IMR-90 (cell line): ENCODE data around the gene MPV17. TPM values are rescaled to one million over a fixed set of nuclear protein-coding genes. Genes with fewer than 3 reads are reported as not detected.

Experiments
- ATAC-seq: fragments of 200-7000 bp; cut with Tn5 transposase; 2 replicates; pipeline ENCODE4 v1.9.1; 2020; ENCODE audit warnings: low read depth, mild to moderate bottlenecking, moderate library complexity
- BruUV-seq: library from RNA; stranded (reverse); fragments of 400-500 nt; replicated peaks from 2 replicates; lab custom pipeline; 2021; lab: Mats Ljungman, UMichigan
- CTCF ChIA-PET: fragments of 300-600 bp; formaldehyde crosslinking; extraction: SDS; loops from one replicate; lab custom pipeline; 2021; ENCODE audit warnings: antibody characterized with exemption; lab: Yijun Ruan, JAX
- POLR2A ChIA-PET: fragments of 300-600 bp; sonication (Branson Sonifier 250); formaldehyde crosslinking; loops from one replicate; lab custom pipeline; 2022; ENCODE audit warnings: antibody characterized with exemption; ENCODE audit not compliant: unreplicated experiment; lab: Charles Lee
- DNase-seq: peaks from one replicate; pipeline ENCODE4 v3.0.0; 2013
- H2AFZ ChIP-seq: replicated peaks from 2 replicates; pipeline ENCODE3; 2013; ENCODE audit warnings: low read length, mild to moderate bottlenecking; ENCODE audit not compliant: poor library complexity
- H2AK5ac ChIP-seq: 2 replicates; pipeline ENCODE4 v1.6.1; 2013; ENCODE audit warnings: low read depth, low read length, inconsistent platforms
- H2AK9ac ChIP-seq: replicated peaks from 2 replicates; pipeline ENCODE3; 2013; ENCODE audit warnings: mild to moderate bottlenecking, low read depth, low read length, moderate library complexity; ENCODE audit not compliant: poor library complexity
- H2BK120ac ChIP-seq: 2 replicates; pipeline ENCODE4 v1.6.1; 2013; ENCODE audit warnings: low read depth, low read length, inconsistent platforms
- H2BK15ac ChIP-seq: 3 replicates; pipeline ENCODE4 v1.6.1; 2013; ENCODE audit warnings: low read depth, low read length, inconsistent platforms
- H2BK20ac ChIP-seq: 2 replicates; pipeline ENCODE4 v1.6.1; 2013; ENCODE audit warnings: low read depth, mild to moderate bottlenecking, inconsistent platforms, low read length, moderate library complexity
- H2BK5ac ChIP-seq: 2 replicates; pipeline ENCODE4 v1.6.1; 2013; ENCODE audit warnings: mild to moderate bottlenecking, low read depth, low read length, inconsistent platforms; ENCODE audit not compliant: poor library complexity, severe bottlenecking
- H3K14ac ChIP-seq: replicated peaks from 2 replicates; pipeline ENCODE4 v1.6.1; 2013; ENCODE audit warnings: low read depth, low read length, inconsistent platforms
- H3K18ac ChIP-seq: 2 replicates; pipeline ENCODE4 v1.6.1; 2013; ENCODE audit warnings: low read depth, low read length, control low read depth
- H3K23ac ChIP-seq: 2 replicates; pipeline ENCODE4 v1.6.1; 2013; ENCODE audit warnings: low read depth, low read length, inconsistent platforms
- H3K27ac ChIP-seq: 2 replicates; pipeline ENCODE4 v1.5.1; 2013; ENCODE audit warnings: mild to moderate bottlenecking, control low read depth, low read length; ENCODE audit not compliant: insufficient read depth
- H3K27me3 ChIP-seq: 2 replicates; pipeline ENCODE4 v1.6.1; 2013; ENCODE audit warnings: low read length; ENCODE audit not compliant: control insufficient read depth, insufficient read depth
- H3K36me3 ChIP-seq: 2 replicates; pipeline ENCODE4 v1.6.1; 2013; ENCODE audit warnings: low read length, mixed read lengths; ENCODE audit not compliant: control insufficient read depth, insufficient read depth
- H3K4ac ChIP-seq: 2 replicates; pipeline ENCODE4 v1.6.1; 2013; ENCODE audit warnings: low read depth, low read length, inconsistent platforms
- H3K4me1 ChIP-seq: 2 replicates; pipeline ENCODE4 v1.6.1; 2013; ENCODE audit warnings: low read length, mixed read lengths; ENCODE audit not compliant: control insufficient read depth, insufficient read depth
- H3K4me2 ChIP-seq: 2 replicates; pipeline ENCODE4 v1.6.1; 2013; ENCODE audit warnings: low read depth, mild to moderate bottlenecking, control low read depth, low read length, moderate library complexity
- H3K4me3 ChIP-seq: 2 replicates; pipeline ENCODE4 v1.5.1; 2013; ENCODE audit warnings: low read depth, mild to moderate bottlenecking, control low read depth, low read length, moderate library complexity; ENCODE audit not compliant: insufficient read depth
- H3K56ac ChIP-seq: 2 replicates; pipeline ENCODE4 v1.6.1; 2013; ENCODE audit warnings: low read length, inconsistent platforms; ENCODE audit not compliant: insufficient read depth; ENCODE audit errors: extremely low read depth
- H3K79me1 ChIP-seq, 2 experiments: 2 replicates each; pipeline ENCODE4 v1.6.1; 2013; ENCODE audit warnings: low read length in 2 of 2, inconsistent platforms in 1 of 2, low read depth in 1 of 2
- H3K9ac ChIP-seq: 2 replicates; pipeline ENCODE4 v1.6.1; 2013; ENCODE audit warnings: low read depth, low read length, control low read depth
- H3K9me1 ChIP-seq: 2 replicates; pipeline ENCODE4 v1.6.1; 2013; ENCODE audit warnings: low read length, inconsistent platforms; ENCODE audit not compliant: insufficient read depth
- H3K9me3 ChIP-seq: 2 replicates; pipeline ENCODE4 v1.6.1; 2013; ENCODE audit warnings: low read length; ENCODE audit not compliant: control insufficient read depth, insufficient read depth
- H4K20me1 ChIP-seq: 2 replicates; pipeline ENCODE4 v1.6.1; 2013; ENCODE audit warnings: low read length, inconsistent platforms; ENCODE audit not compliant: insufficient read depth
- H4K5ac ChIP-seq: 2 replicates; pipeline ENCODE4 v1.6.1; 2013; ENCODE audit warnings: mild to moderate bottlenecking, low read depth, low read length, control low read depth
- H4K8ac ChIP-seq, 2 experiments: 2 replicates each; pipeline ENCODE4 v1.6.1; 2013; ENCODE audit warnings: low read depth in 2 of 2, low read length in 2 of 2, control low read depth in 1 of 2, inconsistent platforms in 1 of 2
- H4K91ac ChIP-seq: 2 replicates; pipeline ENCODE4 v1.6.1; 2013; ENCODE audit warnings: low read depth, low read length, inconsistent platforms; ENCODE audit not compliant: insufficient read depth
- CEBPB ChIP-seq: IDR thresholded peaks from 2 replicates; pipeline ENCODE4 v1.6.1; 2012; ENCODE audit warnings: low read depth, low read length, improper control_type of control experiment
- MXI1 ChIP-seq: IDR thresholded peaks from 2 replicates; pipeline ENCODE4 v1.6.1; 2012; ENCODE audit warnings: low read depth, mild to moderate bottlenecking, low read length, moderate library complexity, borderline replicate concordance
- WGBS, 2 experiments: methylation state at CpG; one replicate each; pipeline versions ENCODE4 v1.1.5 to v1.1.7; 2013; ENCODE audit warnings: missing lambda C conversion rate in 2 of 2; ENCODE audit not compliant: insufficient read length in 1 of 2; ENCODE audit errors: extremely low coverage in 2 of 2; 5-methylcytosine and 5-hydroxymethylcytosine counted together
- dilution Hi-C: fragments of 300-500 bp; cut with HindIII; formaldehyde crosslinking; loops from one replicate; pipeline ENCODE4 v1.14.3; 2018; ENCODE audit warnings: low sequenced_read_pairs; ENCODE audit not compliant: unreplicated experiment
- in situ Hi-C: fragments of 300-500 bp; cut with MboI; formaldehyde crosslinking; loops from 3 replicates; pipeline ENCODE4 v1.14.3; 2019; ENCODE audit warnings: low sequenced_read_pairs, inconsistent platforms, mixed read lengths
- intact Hi-C: fragments of 100-400 bp; cut with micrococcal nuclease; formaldehyde crosslinking; loops from 2 replicates; pipeline ENCODE4 v1.10.0; 2022
- polyA plus RNA-seq, 3 experiments: library from polyadenylated mRNA; depleted of rRNA; stranded (reverse); fragments of >200 nt; gene quantifications; 2 replicates each; pipeline ENCODE4 v1.2.3, GENCODE V29; 2012; ENCODE audit warnings: low replicate concordance in 1 of 3
- total RNA-seq: library from RNA; depleted of rRNA; stranded (reverse); fragments of >200 nt; gene quantifications from 2 replicates; pipeline ENCODE4 v1.2.3, GENCODE V29; 2012

The MPV17 gene
- total and polyA plus RNA-seq, 2 of the 4 experiments (the other 2 are of a cell fraction): 70.4 to 160 TPM

DNA sequence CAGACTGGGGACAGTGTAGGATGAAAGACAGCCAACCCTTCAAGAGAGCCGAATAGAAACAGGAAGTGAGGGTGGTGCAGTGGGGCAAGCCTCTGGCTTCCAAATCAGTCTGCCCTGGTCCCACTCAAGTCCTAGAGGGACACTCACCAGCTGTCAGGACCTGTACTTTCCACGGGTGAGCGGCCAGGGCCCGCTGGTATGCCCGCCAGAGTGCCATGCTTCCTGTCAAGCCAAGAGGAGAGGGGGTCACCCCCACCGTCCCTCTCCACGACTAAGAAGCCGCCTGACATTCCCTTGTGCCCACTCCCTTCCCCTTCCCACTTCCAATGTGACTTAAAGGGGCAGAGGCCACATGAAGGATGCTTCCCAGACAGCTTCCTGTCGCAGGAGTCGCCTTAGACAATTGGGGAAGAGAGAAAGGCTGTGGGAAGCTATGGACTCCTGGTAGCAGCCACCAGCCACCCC lies 564 bp downstream of the MPV17 start:
- intact Hi-C loops: loop anchor here (5.0 kb wide), 1 partner anchor 35 kb away; the partner anchor contains the start of gene GTF3C2

More for the DNA sequence above, 564 bp downstream of the MPV17 start:
- ATAC-seq (peak; percentile 2), DNase-seq (peak; percentile 8)
- no peaks in the 10 kb centered on the region for H3K27me3 ChIP-seq
- peak overlapping the region; percentile 27 for H2BK5ac ChIP-seq
- H3K4me3 ChIP-seq: peak overlapping the region; percentile 63
- CTCF ChIA-PET: no interaction called here
- H3K4ac ChIP-seq: peak overlapping the region; percentile 72
- BruUV-seq: no TSS peak
- H2BK15ac ChIP-seq: peak overlapping the region; percentile 57; the same call in 2 of the 3 replicates
- H3K79me1 ChIP-seq: peaks cover 25 to 46% of the 10 kb centered on the region in 2 experiments; a peak in 3 of 4 replicates
- H3K36me3 ChIP-seq: peaks cover 10% of the 10 kb centered on the region
- peak overlapping the region; percentile 56; the same call in 1 of the 2 replicates for H2BK20ac ChIP-seq
- dilution Hi-C loops (no loop called here), in situ Hi-C loops (no loop called here)
- peak overlapping the region; percentile 70 for H3K9ac ChIP-seq
- peak overlapping the region; percentile 72 for H3K27ac ChIP-seq
- H3K9me1 ChIP-seq: peaks cover 12% of the 10 kb centered on the region; the same call in 1 of the 2 replicates
- no peaks in the 10 kb centered on the region for H4K20me1 ChIP-seq
- peak overlapping the region; percentile 34 for H3K56ac ChIP-seq
- H3K23ac ChIP-seq: peak overlapping the region; percentile 13
- peak overlapping the region; percentile 97 for H3K14ac ChIP-seq
- peak overlapping the region; percentile 89 for H4K91ac ChIP-seq
- POLR2A ChIA-PET: no interaction called here
- H4K8ac ChIP-seq: peak overlapping the region; percentile 82 to 93
- H2AFZ ChIP-seq: peak overlapping the region; percentile 92
- H2AK5ac ChIP-seq: peak overlapping the region; percentile 95
- H2BK120ac ChIP-seq: peak overlapping the region; percentile 7
- H4K5ac ChIP-seq: peak overlapping the region; percentile 50
- H3K18ac ChIP-seq: peak overlapping the region; percentile 12; the same call in 1 of the 2 replicates
- peak; percentile 57; the same call in 1 of the 2 replicates for TF ChIP-seq MXI1
- no peak for TF ChIP-seq CEBPB
- H3K4me2 ChIP-seq: peak overlapping the region; percentile 84
- H3K9me3 ChIP-seq: no peaks in the 10 kb centered on the region
- H2AK9ac ChIP-seq: peak overlapping the region; percentile 98
- 27% methylated on average over 3 of the region's 10 CpGs; no CpG with 5 or more reads in 1 of the 2 experiments for WGBS, 2 experiments
- peaks cover 7% of the 10 kb centered on the region for H3K4me1 ChIP-seq
